A549 (cell line): Measurements from ENCODE around the gene NKX3-2.

Source experiments
- BHLHE40 ChIP-seq: IDR thresholded peaks from 2 replicates; pipeline ENCODE4 v1.6.1; 2012; ENCODE audit warnings: low read depth, low read length, inconsistent platforms
- CEBPB ChIP-seq, 2 experiments: fragments of >200 bp in 1 of 2; sonication (Bioruptor Twin) in 1 of 2; formaldehyde crosslinking in 1 of 2; IDR thresholded peaks; 2 replicates each; pipeline ENCODE4 v1.6.1; 2012 to 2016
- CTCF ChIP-seq: fragments of >200 bp; sonication (Bioruptor Twin); formaldehyde crosslinking; IDR thresholded peaks from 3 replicates; pipeline ENCODE4 v1.5.1; 2016
- E2F6 ChIP-seq: IDR thresholded peaks from 2 replicates; pipeline ENCODE4 v1.6.1; 2012; ENCODE audit warnings: low read depth, borderline replicate concordance
- GATA3 ChIP-seq: IDR thresholded peaks from 2 replicates; pipeline ENCODE4 v1.6.1; 2012; ENCODE audit warnings: borderline replicate concordance
- JUNB ChIP-seq: fragments of >200 bp; sonication (Bioruptor Twin); formaldehyde crosslinking; IDR thresholded peaks from 2 replicates; pipeline ENCODE4 v1.6.1; 2016
- KDM5A ChIP-seq: fragments of 200-600 bp; sonication (generic); IDR thresholded peaks from 2 replicates; pipeline ENCODE4 v1.6.1; 2016; ENCODE audit warnings: antibody characterized with exemption, mild to moderate bottlenecking
- POLR2A ChIP-seq: IDR thresholded peaks from 2 replicates; pipeline ENCODE4 v1.6.1; 2012; ENCODE audit warnings: mild to moderate bottlenecking, low read length
- RAD21 ChIP-seq, 2 experiments: fragments of >200 bp in 1 of 2; sonication (Bioruptor Twin) in 1 of 2; formaldehyde crosslinking in 1 of 2; IDR thresholded peaks in 1 of 2; conservative IDR thresholded peaks in 1 of 2; 2 replicates in 1 of 2; 3 replicates in 1 of 2; pipeline ENCODE4 v1.6.1; 2012 to 2018; ENCODE audit warnings: inconsistent platforms in 1 of 2
- RARB ChIP-seq: fragments of 250-450 bp; sonication (Bioruptor Pico); IDR thresholded peaks from 2 replicates; pipeline ENCODE4 v1.8.0; 2021; ENCODE audit warnings: mild to moderate bottlenecking, moderate library complexity
- RFX5 ChIP-seq: fragments of 450-650 bp; IDR thresholded peaks from 2 replicates; pipeline ENCODE4 v1.7.1; 2014; ENCODE audit warnings: antibody characterized with exemption, mild to moderate bottlenecking, moderate library complexity
- USF2 ChIP-seq: fragments of 450-650 bp; IDR thresholded peaks from 2 replicates; pipeline ENCODE4 v1.6.1; 2014; ENCODE audit warnings: antibody characterized with exemption
- ZFP36 ChIP-seq: fragments of 450-650 bp; IDR thresholded peaks from 2 replicates; pipeline ENCODE4 v1.6.1; 2014; ENCODE audit warnings: borderline replicate concordance; ENCODE audit not compliant: partially characterized antibody
- ZNF302 ChIP-seq: fragments of 250-450 bp; sonication (Bioruptor Pico); IDR thresholded peaks from 2 replicates; pipeline ENCODE4 v1.9.0; 2021; ENCODE audit warnings: inconsistent platforms, mild to moderate bottlenecking, moderate library complexity

GRCh38 chr4:13577660-13578059 is 33.4 kb upstream of the NKX3-2 start:
- TF ChIP-seq RFX5 (no peak), E2F6 (no peak), CEBPB (IDR thresholded peaks at IDR 0.05) (no peak), ZFP36 (no peak), RAD21 (conservative IDR thresholded peaks at IDR 0.05 in 1 of 2, IDR thresholded peaks at IDR 0.05 in 1 of 2) (no peak), GATA3 (no peak), USF2 (no peak), CTCF (no peak), POLR2A (no peak), KDM5A (no peak), ZNF302 (CRISPR knock-in tag) (no peak), BHLHE40 (no peak), RARB (CRISPR knock-in tag) (no peak), JUNB (no peak)
